Duodenal mucosa (tissue), 2 donors: ENCODE measurements around the gene ALKBH3.

ENCODE experiments used
- H3K27ac ChIP-seq: one replicate; pipeline ENCODE4 v1.7.0; 2013; ENCODE audit warnings: low read depth, low read length
- H3K27me3 ChIP-seq, 2 donors: one replicate each; pipeline ENCODE4 v1.7.0; 2013; ENCODE audit warnings: low read length in 2 of 2, control low read depth in 1 of 2; ENCODE audit not compliant: insufficient read depth in 2 of 2, control insufficient read depth in 1 of 2
- H3K36me3 ChIP-seq, 2 donors: one replicate each; pipeline ENCODE4 v1.7.0; 2013; ENCODE audit warnings: low read length in 2 of 2, control low read depth in 1 of 2; ENCODE audit not compliant: insufficient read depth in 2 of 2, control insufficient read depth in 1 of 2
- H3K4me1 ChIP-seq, 2 donors: one replicate each; pipeline ENCODE4 v1.7.0; 2013; ENCODE audit warnings: low read length in 2 of 2, control low read depth in 1 of 2; ENCODE audit not compliant: insufficient read depth in 2 of 2, control insufficient read depth in 1 of 2
- H3K4me3 ChIP-seq, 2 donors: one replicate each; pipeline ENCODE4 v1.7.0; 2013; ENCODE audit warnings: low read length in 2 of 2, low read depth in 1 of 2
- H3K9ac ChIP-seq, 2 donors: one replicate each; pipeline ENCODE4 v1.7.0; 2013; ENCODE audit warnings: low read length in 2 of 2, low read depth in 1 of 2
- H3K9me3 ChIP-seq, 2 donors: one replicate each; pipeline ENCODE4 v1.7.0; 2013; ENCODE audit warnings: low read length in 2 of 2, control low read depth in 1 of 2; ENCODE audit not compliant: control insufficient read depth in 1 of 2

Gene ALKBH3

GRCh38 chr11:43957571-43957970 lies 76.9 kb downstream of the ALKBH3 start:
- Histone ChIP-seq H3K27me3 (no peaks in the 10 kb centered on the region), H3K9me3 (no peaks in the 10 kb centered on the region), H3K27ac (no peak overlapping the region), H3K9ac (no peak overlapping the region), H3K4me3 (no peak overlapping the region), H3K4me1 (no peaks in the 10 kb centered on the region), H3K36me3 (no peaks in the 10 kb centered on the region)

- Histone ChIP-seq H3K27me3 (peaks cover 3 to 6% of the 10 kb centered on the region in 2 donors), H3K9me3 (no peaks in the 10 kb centered on the region), H3K4me1 (no peaks in the 10 kb centered on the region), H3K9ac (no peak overlapping the region), H3K36me3 (no peaks in the 10 kb centered on the region), H3K4me3 (no peak overlapping the region), H3K27ac (no peak overlapping the region)
These were observed 78.8 kb downstream of the ALKBH3 start for GRCh38 chr11:43959321-43959995.

DNA sequence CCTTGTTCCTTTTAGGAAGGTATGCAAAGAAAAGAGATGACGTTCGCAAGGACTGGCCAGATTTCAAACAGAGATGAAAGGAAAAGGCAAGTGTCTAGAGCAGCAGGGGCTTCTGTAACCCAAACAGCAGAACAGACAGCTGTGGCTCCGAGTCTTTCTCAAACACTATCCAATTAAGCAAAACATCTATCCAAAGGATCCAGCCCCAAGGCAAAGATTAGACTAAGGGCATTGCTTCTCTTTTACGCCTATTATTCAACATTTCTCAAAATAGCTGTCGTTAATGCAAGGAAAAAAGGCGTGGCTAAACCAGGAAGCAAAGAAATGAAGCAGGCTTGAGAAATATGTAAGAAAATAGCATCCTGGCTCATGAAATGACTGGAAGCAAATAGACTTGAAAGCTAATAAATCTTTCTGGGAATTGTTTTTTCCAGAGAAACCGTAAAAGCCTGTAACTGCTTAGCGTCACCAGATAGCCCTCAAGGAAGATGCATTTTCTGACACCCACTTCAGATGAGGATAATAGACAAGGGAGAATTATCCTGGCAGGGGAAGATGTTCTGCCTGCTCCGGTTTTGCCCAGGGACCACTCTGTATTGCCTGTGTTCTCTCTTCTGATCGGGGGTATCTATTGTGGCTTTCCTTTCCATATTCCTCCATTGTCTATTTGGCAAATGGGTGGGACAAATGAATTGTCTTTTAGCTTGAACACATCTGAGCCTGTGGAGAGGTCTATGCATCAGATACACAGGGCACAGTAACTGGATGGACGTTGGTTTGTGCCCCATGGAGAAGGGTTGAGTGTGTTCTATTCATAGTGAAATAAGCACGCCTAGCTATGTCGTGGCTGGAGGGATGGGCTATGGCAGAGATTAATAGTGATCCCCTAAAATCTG lies 82.0 kb downstream of the ALKBH3 start:
- Histone ChIP-seq H3K4me3 (no peak overlapping the region), H3K9me3 (no peaks in the 10 kb centered on the region), H3K27ac (no peak overlapping the region), H3K4me1 (no peaks in the 10 kb centered on the region), H3K36me3 (no peaks in the 10 kb centered on the region), H3K27me3 (peaks cover 3 to 6% of the 10 kb centered on the region in 2 donors), H3K9ac (no peak overlapping the region)

GRCh38 chr11:43963279-43963620 lies 82.6 kb downstream of the ALKBH3 start:
- no peak overlapping the region for H3K27ac ChIP-seq
- H3K9me3 ChIP-seq: no peaks in the 10 kb centered on the region
- H3K36me3 ChIP-seq: no peaks in the 10 kb centered on the region
- H3K4me3 ChIP-seq: no peak overlapping the region
- H3K4me1 ChIP-seq: no peaks in the 10 kb centered on the region
- no peak overlapping the region for H3K9ac ChIP-seq
- H3K27me3 ChIP-seq: peaks cover 3 to 6% of the 10 kb centered on the region in 2 donors

GRCh38 chr11:43967661-43968060 lies 87.0 kb downstream of the ALKBH3 start:
- Histone ChIP-seq H3K4me1 (no peaks in the 10 kb centered on the region), H3K9me3 (no peaks in the 10 kb centered on the region), H3K27me3 (peaks cover 3 to 6% of the 10 kb centered on the region in 2 donors), H3K4me3 (no peak overlapping the region), H3K36me3 (no peaks in the 10 kb centered on the region), H3K9ac (no peak overlapping the region), H3K27ac (no peak overlapping the region)

DNA sequence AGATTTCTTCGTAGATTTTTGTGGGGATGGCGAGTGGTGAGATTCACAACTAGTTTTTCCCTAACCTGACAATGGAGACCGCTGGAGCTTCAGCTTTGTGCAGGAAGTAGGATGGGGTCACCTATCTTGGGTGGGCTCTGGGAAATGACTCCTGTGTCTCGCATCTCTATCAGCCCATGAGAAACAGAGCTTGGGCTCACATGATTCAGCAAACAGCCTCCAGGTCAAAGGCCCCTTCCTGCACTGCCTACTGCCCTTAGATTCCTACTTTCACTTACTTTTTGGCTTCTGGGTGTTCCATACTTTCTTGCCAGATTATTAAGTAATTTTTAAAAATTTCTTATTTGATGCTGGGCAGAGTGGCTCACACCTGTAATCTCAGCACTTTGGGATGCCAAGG lies 88.1 kb downstream of the ALKBH3 start:
- Histone ChIP-seq H3K27ac (no peak overlapping the region), H3K27me3 (no peaks in the 10 kb centered on the region), H3K9me3 (no peaks in the 10 kb centered on the region), H3K36me3 (no peaks in the 10 kb centered on the region), H3K9ac (no peak overlapping the region), H3K4me1 (no peaks in the 10 kb centered on the region), H3K4me3 (no peak overlapping the region)

DNA sequence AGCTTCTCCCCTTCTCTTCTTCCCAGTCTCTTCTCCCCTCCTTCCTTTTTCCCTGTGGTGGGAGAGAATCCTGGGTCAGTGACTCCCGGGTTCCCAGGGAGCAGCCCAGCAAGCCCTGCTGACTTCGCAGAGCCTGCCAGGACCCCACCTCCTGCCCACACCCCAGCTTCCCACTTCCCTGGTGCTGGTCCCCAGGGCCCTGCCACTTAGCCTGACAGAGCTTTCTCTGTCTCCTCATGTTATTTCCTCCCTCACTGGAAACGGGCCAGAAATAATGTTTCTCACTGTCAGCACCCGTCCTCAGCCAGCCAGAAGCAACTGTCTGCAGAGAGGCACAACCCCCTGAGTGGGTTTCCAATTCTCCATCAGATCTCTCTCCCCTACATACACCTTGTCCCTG lies 88.9 kb downstream of the ALKBH3 start:
- no peak overlapping the region for H3K4me3 ChIP-seq
- peaks cover 1 to 3% of the 10 kb centered on the region in 2 donors for H3K9me3 ChIP-seq
- no peaks in the 10 kb centered on the region for H3K27me3 ChIP-seq
- no peaks in the 10 kb centered on the region for H3K4me1 ChIP-seq
- H3K36me3 ChIP-seq: no peaks in the 10 kb centered on the region
- no peak overlapping the region for H3K27ac ChIP-seq
- no peak overlapping the region for H3K9ac ChIP-seq
